A549 (cell line): Measurements from ENCODE around the gene TCHP. TPM values are rescaled to one million over a fixed set of nuclear protein-coding genes. Genes with fewer than 3 reads are reported as not detected.

Experiments
- ATAC-seq, 2 experiments: fragments of 200-7000 bp in 1 of 2; fragments of >200 bp in 1 of 2; cut with Nextera tagmentation in 1 of 2; cut with Tn5 transposase in 1 of 2; 3 replicates each; pipeline versions ENCODE4 v1.8.0 to v1.9.1; 2018 to 2020; ENCODE audit warnings: mild to moderate bottlenecking in 1 of 2, moderate library complexity in 1 of 2
- CTCF ChIA-PET: fragments of 300-600 bp; sonication (Branson Sonifier 250); formaldehyde crosslinking; extraction: SDS; loops from one replicate; lab custom pipeline; 2021; ENCODE audit warnings: antibody characterized with exemption, inconsistent platforms; lab: Yijun Ruan, JAX
- POLR2A ChIA-PET: fragments of 350-600 bp; formaldehyde crosslinking; extraction: SDS; loops from one replicate; lab custom pipeline; 2021; ENCODE audit warnings: antibody characterized with exemption, inconsistent platforms; lab: Yijun Ruan, JAX
- DNase-seq, 2 experiments: peaks; one replicate each; pipeline versions ENCODE4 v3.0.0 to v3.0.0-alpha.2; 2011 to 2016; ENCODE audit warnings: low read depth in 1 of 2, low spot score in 1 of 2
- FAIRE-seq: peaks from 2 replicates; lab custom pipeline; 2011; peaks lifted over from hg19 to GRCh38; lab: Jason Lieb, UNC
- H3K27ac ChIP-seq, 2 experiments: fragments of >200 bp; sonication (Bioruptor Twin); formaldehyde crosslinking; 3 replicates each; pipeline ENCODE4 v1.5.1; 2016 to 2017
- H3K4me1 ChIP-seq: fragments of >200 bp; sonication (Bioruptor Twin); formaldehyde crosslinking; 3 replicates; pipeline ENCODE4 v1.6.1; 2016
- H3K4me2 ChIP-seq: fragments of >200 bp; sonication (Bioruptor Twin); formaldehyde crosslinking; 3 replicates; pipeline ENCODE4 v1.6.1; 2016
- H3K4me3 ChIP-seq: fragments of >200 bp; sonication (Bioruptor Twin); formaldehyde crosslinking; 3 replicates; pipeline ENCODE4 v1.5.1; 2016
- H3K9me3 ChIP-seq: fragments of >200 bp; sonication (Bioruptor Twin); formaldehyde crosslinking; 3 replicates; pipeline ENCODE4 v1.6.1; 2016
- ATOH8 ChIP-seq: fragments of 250-450 bp; sonication (Bioruptor Pico); IDR thresholded peaks from 2 replicates; pipeline ENCODE4 v1.5.0; 2020; ENCODE audit warnings: low read depth, mild to moderate bottlenecking, moderate library complexity
- CBX2 ChIP-seq: fragments of 200-600 bp; sonication (generic); IDR thresholded peaks from 2 replicates; pipeline ENCODE4 v1.6.1; 2016; ENCODE audit warnings: low read depth, mild to moderate bottlenecking, borderline replicate concordance
- CBX8 ChIP-seq: fragments of 200-600 bp; sonication (generic); IDR thresholded peaks from 2 replicates; pipeline ENCODE4 v1.6.1; 2016
- CHD2 ChIP-seq: fragments of 150-350 bp; IDR thresholded peaks from 2 replicates; pipeline ENCODE4 v1.6.1; 2014; ENCODE audit warnings: low read length; ENCODE audit not compliant: partially characterized antibody
- E2F6 ChIP-seq: IDR thresholded peaks from 2 replicates; pipeline ENCODE4 v1.6.1; 2012; ENCODE audit warnings: low read depth, borderline replicate concordance
- FOSL2 ChIP-seq, 2 experiments: fragments of 450-650 bp in 1 of 2; fragments of >200 bp in 1 of 2; sonication (Bioruptor Twin) in 1 of 2; formaldehyde crosslinking; IDR thresholded peaks; 2 replicates each; pipeline versions ENCODE4 v1.5.0 to v1.6.1; 2016 to 2020; ENCODE audit warnings: mild to moderate bottlenecking in 1 of 2, moderate library complexity in 1 of 2
- HOXB13 ChIP-seq: fragments of 250-450 bp; sonication (Bioruptor Pico); IDR thresholded peaks from 2 replicates; pipeline ENCODE4 v1.5.0; 2020; ENCODE audit warnings: low read depth, mild to moderate bottlenecking, moderate library complexity
- JUN ChIP-seq, 2 experiments: fragments of >200 bp; sonication (Bioruptor Twin); formaldehyde crosslinking; IDR thresholded peaks; 2 replicates in 1 of 2; 3 replicates in 1 of 2; pipeline ENCODE4 v1.6.1; 2016 to 2017
- KDM1A ChIP-seq: fragments of 200-600 bp; sonication (generic); IDR thresholded peaks from 2 replicates; pipeline ENCODE4 v1.6.1; 2016; ENCODE audit warnings: low read depth, mild to moderate bottlenecking
- NPAS2 ChIP-seq: fragments of 250-450 bp; sonication (Bioruptor Pico); IDR thresholded peaks from 2 replicates; pipeline ENCODE4 v1.8.0; 2022; ENCODE audit warnings: mild to moderate bottlenecking, moderate library complexity, borderline replicate concordance
- NR3C1 ChIP-seq: fragments of >200 bp; sonication (Bioruptor Twin); formaldehyde crosslinking; IDR thresholded peaks from 3 replicates; pipeline ENCODE4 v1.6.1; 2017
- RAD21 ChIP-seq, 2 experiments: fragments of >200 bp in 1 of 2; sonication (Bioruptor Twin) in 1 of 2; formaldehyde crosslinking in 1 of 2; IDR thresholded peaks in 1 of 2; conservative IDR thresholded peaks in 1 of 2; 2 replicates in 1 of 2; 3 replicates in 1 of 2; pipeline ENCODE4 v1.6.1; 2012 to 2018; ENCODE audit warnings: inconsistent platforms in 1 of 2
- SMC3 ChIP-seq: fragments of >200 bp; sonication (Bioruptor Twin); formaldehyde crosslinking; IDR thresholded peaks from 3 replicates; pipeline ENCODE4 v1.6.1; 2018; ENCODE audit warnings: inconsistent platforms
- SREBF2 ChIP-seq: fragments of 450-650 bp; IDR thresholded peaks from 2 replicates; pipeline ENCODE4 v1.6.1; 2014; ENCODE audit warnings: mild to moderate bottlenecking, moderate library complexity
- TFCP2L1 ChIP-seq: fragments of 250-450 bp; sonication (Bioruptor Pico); IDR thresholded peaks from 2 replicates; pipeline ENCODE4 v1.5.0; 2021; ENCODE audit warnings: mild to moderate bottlenecking
- ZC3H11A ChIP-seq: fragments of 450-650 bp; IDR thresholded peaks from 2 replicates; pipeline ENCODE4 v1.6.1; 2014; ENCODE audit warnings: antibody characterized with exemption, mild to moderate bottlenecking
- WGBS: methylation state at CpG from one replicate; pipeline ENCODE4 v1.1.6; 2017; ENCODE audit errors: missing lambda C conversion rate; 5-methylcytosine and 5-hydroxymethylcytosine counted together
- polyA plus RNA-seq, 4 experiments: library from polyadenylated mRNA; depleted of rRNA in 3 of 4; stranded (reverse); fragments of >200 nt; fragmentation: RNase III in 1 of 4; extraction: RNeasy Plus Mini Kit Qiagen cat#74134 plus additional on column Dnase treatment in 1 of 4; gene quantifications; 2 replicates in 3 of 4; 3 replicates in 1 of 4; pipeline ENCODE4 v1.2.3, GENCODE V29; 2011 to 2017
- TF ChIP-seq, protein P1 (sequence below): fragments of 200-600 bp; sonication (generic); IDR thresholded peaks from 2 replicates; pipeline ENCODE4 v1.6.1; 2016; ENCODE audit warnings: antibody characterized with exemption, mild to moderate bottlenecking, moderate library complexity
- TF ChIP-seq, protein P2 (sequence below): fragments of >200 bp; sonication (Bioruptor Twin); formaldehyde crosslinking; IDR thresholded peaks from 3 replicates; pipeline ENCODE4 v1.6.1; 2016

Gene TCHP
- polyA plus RNA-seq, 2 of the 4 experiments (the other 2 are of a cell fraction), result 18.4 to 33.4 TPM

DNA sequence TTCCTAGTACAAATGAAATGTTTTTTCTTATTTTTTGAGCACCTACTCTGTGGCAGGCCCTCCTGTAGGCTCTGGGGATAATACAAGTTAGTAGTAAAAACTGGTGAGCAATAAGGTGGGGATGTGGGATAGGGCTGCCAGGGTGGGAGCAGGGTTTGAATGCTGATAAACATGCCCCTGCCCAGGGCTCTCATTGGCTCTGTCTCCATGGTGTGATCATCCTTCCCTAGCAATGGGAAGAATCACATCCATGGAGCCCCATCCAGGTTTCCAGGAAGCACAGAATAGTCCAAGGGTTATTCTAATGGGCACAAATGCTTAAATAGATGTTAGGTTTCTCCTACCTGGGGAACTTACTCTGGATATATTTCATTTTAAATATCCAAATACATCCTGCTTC is 50.6 kb downstream of the TCHP start:
- no peak overlapping the region for H3K27ac ChIP-seq
- no peak for TF ChIP-seq NR3C1
- TF ChIP-seq SMC3, result no peak
- TF ChIP-seq KDM1A, result no peak
- no peak for TF ChIP-seq CBX2
- TF ChIP-seq HOXB13, result no peak
- TF ChIP-seq TFCP2L1 (CRISPR knock-in tag), result no peak
- TF ChIP-seq, all 56 proteins: peak for 0
- POLR2A ChIA-PET, result no interaction called here
- FAIRE-seq (no peak), ATAC-seq (no peak), DNase-seq (no peak)
- Histone ChIP-seq H3K4me3 (no peak overlapping the region), H3K4me2 (no peak overlapping the region), H3K4me1 (0 out of 3 replicates have a peak, but pooled peaks cover 4% of the 10 kb centered on the region), H3K9me3 (no peaks in the 10 kb centered on the region)
- CTCF ChIA-PET, result interaction anchor here (0.6 kb wide), 1 partner anchor 42 kb away, joined by 3 read pairs; no protein-coding TSS in a partner anchor

DNA sequence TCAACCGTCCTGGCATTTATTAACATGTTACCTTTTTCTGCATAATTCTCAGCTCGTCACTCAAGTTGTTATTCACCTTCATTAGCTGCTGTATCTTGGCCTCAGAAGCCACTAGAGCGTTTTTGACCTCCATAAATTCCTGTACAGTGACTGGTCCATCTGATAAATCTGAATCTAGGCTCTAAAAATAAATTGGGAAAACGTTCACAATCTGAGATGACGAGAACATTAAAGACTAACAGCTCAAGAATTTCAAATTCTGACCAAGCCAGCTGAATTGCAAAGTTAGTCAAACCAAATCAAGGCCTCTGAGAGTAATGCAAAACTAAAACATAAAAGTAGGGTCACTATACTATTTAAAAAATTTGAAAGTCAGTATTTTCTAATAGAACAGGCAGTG is 51.1 kb downstream of the TCHP start:
- TF ChIP-seq CBX8 (no peak), ZC3H11A (no peak), NPAS2 (CRISPR knock-in tag) (no peak), ATOH8 (CRISPR knock-in tag) (no peak), CHD2 (no peak), RAD21 (conservative IDR thresholded peaks at IDR 0.05 in 1 of 2, IDR thresholded peaks at IDR 0.05 in 1 of 2) (no peak), SMC3 (no peak), E2F6 (no peak), FOSL2 (IDR thresholded peaks at IDR 0.05) (no peak), FOSL2 (CRISPR knock-in tag; IDR thresholded peaks at IDR 0.05) (no peak), SREBF2 (no peak), JUN (IDR thresholded peaks at IDR 0.05) (no peak)
- TF ChIP-seq, protein P1, sequence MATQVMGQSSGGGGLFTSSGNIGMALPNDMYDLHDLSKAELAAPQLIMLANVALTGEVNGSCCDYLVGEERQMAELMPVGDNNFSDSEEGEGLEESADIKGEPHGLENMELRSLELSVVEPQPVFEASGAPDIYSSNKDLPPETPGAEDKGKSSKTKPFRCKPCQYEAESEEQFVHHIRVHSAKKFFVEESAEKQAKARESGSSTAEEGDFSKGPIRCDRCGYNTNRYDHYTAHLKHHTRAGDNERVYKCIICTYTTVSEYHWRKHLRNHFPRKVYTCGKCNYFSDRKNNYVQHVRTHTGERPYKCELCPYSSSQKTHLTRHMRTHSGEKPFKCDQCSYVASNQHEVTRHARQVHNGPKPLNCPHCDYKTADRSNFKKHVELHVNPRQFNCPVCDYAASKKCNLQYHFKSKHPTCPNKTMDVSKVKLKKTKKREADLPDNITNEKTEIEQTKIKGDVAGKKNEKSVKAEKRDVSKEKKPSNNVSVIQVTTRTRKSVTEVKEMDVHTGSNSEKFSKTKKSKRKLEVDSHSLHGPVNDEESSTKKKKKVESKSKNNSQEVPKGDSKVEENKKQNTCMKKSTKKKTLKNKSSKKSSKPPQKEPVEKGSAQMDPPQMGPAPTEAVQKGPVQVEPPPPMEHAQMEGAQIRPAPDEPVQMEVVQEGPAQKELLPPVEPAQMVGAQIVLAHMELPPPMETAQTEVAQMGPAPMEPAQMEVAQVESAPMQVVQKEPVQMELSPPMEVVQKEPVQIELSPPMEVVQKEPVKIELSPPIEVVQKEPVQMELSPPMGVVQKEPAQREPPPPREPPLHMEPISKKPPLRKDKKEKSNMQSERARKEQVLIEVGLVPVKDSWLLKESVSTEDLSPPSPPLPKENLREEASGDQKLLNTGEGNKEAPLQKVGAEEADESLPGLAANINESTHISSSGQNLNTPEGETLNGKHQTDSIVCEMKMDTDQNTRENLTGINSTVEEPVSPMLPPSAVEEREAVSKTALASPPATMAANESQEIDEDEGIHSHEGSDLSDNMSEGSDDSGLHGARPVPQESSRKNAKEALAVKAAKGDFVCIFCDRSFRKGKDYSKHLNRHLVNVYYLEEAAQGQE, result no peak
- TF ChIP-seq, protein P2, sequence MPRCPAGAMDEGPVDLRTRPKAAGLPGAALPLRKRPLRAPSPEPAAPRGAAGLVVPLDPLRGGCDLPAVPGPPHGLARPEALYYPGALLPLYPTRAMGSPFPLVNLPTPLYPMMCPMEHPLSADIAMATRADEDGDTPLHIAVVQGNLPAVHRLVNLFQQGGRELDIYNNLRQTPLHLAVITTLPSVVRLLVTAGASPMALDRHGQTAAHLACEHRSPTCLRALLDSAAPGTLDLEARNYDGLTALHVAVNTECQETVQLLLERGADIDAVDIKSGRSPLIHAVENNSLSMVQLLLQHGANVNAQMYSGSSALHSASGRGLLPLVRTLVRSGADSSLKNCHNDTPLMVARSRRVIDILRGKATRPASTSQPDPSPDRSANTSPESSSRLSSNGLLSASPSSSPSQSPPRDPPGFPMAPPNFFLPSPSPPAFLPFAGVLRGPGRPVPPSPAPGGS, result no peak
- Histone ChIP-seq H3K4me2 (no peak overlapping the region), H3K4me1 (0 out of 3 replicates have a peak, but pooled peaks cover 4% of the 10 kb centered on the region), H3K9me3 (no peaks in the 10 kb centered on the region), H3K4me3 (no peak overlapping the region), H3K27ac (no peak overlapping the region)
- DNase-seq (no peak), FAIRE-seq (no peak), ATAC-seq (no peak)
- ChIA-PET POLR2A (no interaction called here), CTCF (interaction anchor here (0.6 to 1.2 kb wide), 3 partner anchors 23 to 106 kb away, joined by 3 to 6 read pairs (median 3); no protein-coding TSS in a partner anchor)
- WGBS, result 65% methylated on average over 5 of the region's 5 CpGs
